ENCODE data around the gene CASP12.

Gene CASP12

GRCh38 chr11:104892723-104893511, 5.3 kb downstream of the CASP12 start:
- DNase-seq (ENCODE audit: low read depth), result peak; percentile 27
- no peak for TF ChIP-seq CTCF (IDR thresholded peaks at IDR 0.05; ENCODE audit: low read length, missing control alignments)

DNA sequence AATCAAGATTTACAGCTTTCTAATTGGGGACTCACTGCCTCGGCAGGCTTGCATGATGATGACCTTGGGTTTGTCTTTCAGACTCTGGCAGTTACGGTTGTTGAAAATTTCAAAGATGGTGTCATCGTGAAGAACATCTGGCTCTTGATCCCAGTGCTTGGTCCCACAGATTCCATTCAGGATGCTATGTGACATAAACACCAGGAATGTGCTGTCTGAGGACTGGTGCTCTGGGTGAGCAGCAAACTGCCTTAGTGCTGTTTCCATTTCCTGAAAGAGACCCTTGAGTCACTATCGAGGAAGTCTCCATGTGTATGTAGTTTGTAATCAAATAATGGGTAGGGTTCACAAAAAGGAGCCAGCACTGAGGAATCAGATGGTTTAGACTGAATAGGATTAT, 7.1 kb downstream of the CASP12 start:
- no peak overlapping the region for H3K4me3 ChIP-seq (replicated peaks; ENCODE audit: low read depth, low read length)
- TF ChIP-seq CTCF (IDR thresholded peaks at IDR 0.05; ENCODE audit: low read length, missing control alignments), result no peak
- peak; percentile 3 for DNase-seq (ENCODE audit: low read depth)

More at GRCh38 chr11:104892723-104893511, 5.3 kb downstream of the CASP12 start:
- no peak overlapping the region for H3K4me3 ChIP-seq (replicated peaks; ENCODE audit: low read depth, low read length)

DNA sequence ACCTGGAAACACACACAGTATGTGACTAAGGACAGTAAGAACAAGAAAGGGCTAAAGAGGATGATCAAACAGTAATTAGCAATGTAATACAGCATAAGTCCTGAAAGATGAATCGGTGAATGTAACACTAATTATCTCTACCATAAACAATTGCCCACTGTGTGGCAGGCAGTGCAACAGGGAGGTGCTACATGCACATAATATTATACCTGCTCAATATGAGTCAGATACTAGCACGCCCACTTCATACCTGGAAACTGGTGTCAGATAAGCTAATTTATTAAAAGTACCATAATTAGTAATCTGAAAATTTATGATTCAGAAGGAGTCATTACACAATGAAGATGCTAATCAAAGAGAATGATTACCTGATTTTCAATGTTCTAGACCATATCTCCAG, 14.9 kb downstream of the CASP12 start:
- no peak for DNase-seq (ENCODE audit: low read depth)
- TF ChIP-seq CTCF (IDR thresholded peaks at IDR 0.05; ENCODE audit: low read length, missing control alignments), result no peak
- no peak overlapping the region for H3K4me3 ChIP-seq (replicated peaks; ENCODE audit: low read depth, low read length)

DNA sequence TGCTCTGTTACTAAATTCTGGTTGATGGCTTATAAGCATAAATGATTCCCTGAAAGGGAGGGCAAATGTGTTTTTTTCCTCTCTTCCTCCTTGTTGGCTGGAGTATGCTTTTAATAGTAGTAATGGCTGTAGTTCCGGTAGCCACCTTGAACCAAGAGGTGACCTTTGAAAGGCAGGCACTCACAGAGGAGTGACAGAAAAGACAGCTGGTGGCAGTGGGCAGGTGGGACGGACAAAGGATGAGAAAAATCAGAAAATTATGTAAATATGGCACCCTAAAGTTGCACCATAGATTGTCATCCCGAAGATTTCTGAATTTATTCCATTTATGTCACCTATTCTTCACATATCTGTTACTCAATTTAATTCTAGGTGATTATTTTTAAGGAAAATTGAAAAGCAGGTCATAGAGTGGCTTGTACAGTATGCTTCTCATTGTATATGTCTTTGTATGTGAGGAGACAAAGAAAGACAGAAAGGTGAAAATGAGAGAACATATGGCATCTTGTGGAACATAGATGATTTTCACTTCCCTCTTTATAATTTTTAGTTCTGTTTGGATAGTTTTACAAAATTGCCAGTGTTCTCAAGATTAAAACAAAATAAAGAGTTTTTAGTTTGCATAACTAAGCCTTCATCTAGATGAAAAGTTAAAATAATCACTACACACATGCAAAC, 17.0 kb downstream of the CASP12 start:
- H3K4me3 ChIP-seq (replicated peaks; ENCODE audit: low read depth, low read length), result no peak overlapping the region
- DNase-seq (ENCODE audit: low read depth), result no peak
- no peak for TF ChIP-seq CTCF (IDR thresholded peaks at IDR 0.05; ENCODE audit: low read length, missing control alignments)

DNA sequence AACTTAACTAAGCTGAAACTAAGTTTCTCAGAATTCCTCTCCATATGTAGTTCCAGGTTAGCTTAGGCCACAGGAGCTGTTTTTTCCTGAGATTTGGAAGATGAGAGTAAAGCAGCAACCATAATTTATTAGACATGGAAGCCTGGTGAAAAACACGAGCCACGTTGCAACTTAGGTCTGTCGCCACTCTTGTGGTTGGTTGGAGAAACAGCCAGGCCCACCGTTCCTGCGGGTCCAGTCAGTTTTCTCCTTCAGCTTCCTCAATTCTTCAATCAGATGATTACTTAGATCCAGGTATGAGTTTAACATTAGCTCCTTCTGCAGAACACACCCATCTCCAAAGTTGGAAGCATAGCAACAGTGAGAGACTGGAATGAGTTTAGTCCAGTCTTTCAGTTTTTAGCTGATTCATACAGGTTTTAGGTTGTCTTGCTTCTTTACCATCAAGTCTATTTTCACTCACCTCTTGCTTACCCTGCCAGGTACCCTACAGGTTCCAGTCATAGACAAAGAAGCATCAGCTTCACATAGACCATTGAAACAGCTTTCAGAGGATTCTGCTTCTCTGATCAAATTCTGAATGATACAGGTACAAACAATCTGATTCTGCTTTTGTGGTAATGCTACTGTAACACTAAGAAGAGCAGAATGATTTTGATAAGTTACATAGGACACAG, 18.6 kb downstream of the CASP12 start:
- no peak for DNase-seq (ENCODE audit: low read depth)
- H3K4me3 ChIP-seq (replicated peaks; ENCODE audit: low read depth, low read length), result no peak overlapping the region
- no peak for TF ChIP-seq CTCF (IDR thresholded peaks at IDR 0.05; ENCODE audit: low read length, missing control alignments)

- no peak for TF ChIP-seq CTCF (IDR thresholded peaks at IDR 0.05; ENCODE audit: low read length, missing control alignments)
- H3K4me3 ChIP-seq (replicated peaks; ENCODE audit: low read depth, low read length), result no peak overlapping the region
- DNase-seq (ENCODE audit: low read depth), result no peak
Observed at GRCh38 chr11:104876861-104877431, 21.3 kb downstream of the CASP12 start.

Measured in fibroblast of pulmonary artery (primary cell).